Cardiac muscle cell (in vitro differentiated cells and primary cell): ENCODE data around the gene EPS15. TPM values are rescaled to one million over a fixed set of nuclear protein-coding genes. Genes with fewer than 3 reads are reported as not detected.

Experiments used
- DNase-seq, 2 donors: peaks; one replicate each; pipeline versions ENCODE4 v3.0.0 to v3.0.0-alpha.2; 2010 to 2017; ENCODE audit warnings: low read depth in 1 of 2, low spot score in 1 of 2
- H3K27ac ChIP-seq: fragments of 200-600 bp; sonication (generic); 2 replicates; pipeline ENCODE4 v1.5.1; 2016
- H3K27me3 ChIP-seq: fragments of 200-600 bp; sonication (generic); 2 replicates; pipeline ENCODE4 v1.6.0; 2016; ENCODE audit warnings: control low read depth
- H3K36me3 ChIP-seq: fragments of 200-600 bp; sonication (generic); 2 replicates; pipeline ENCODE4 v1.5.1; 2016; ENCODE audit warnings: control low read depth
- H3K4me1 ChIP-seq: fragments of 200-600 bp; sonication (generic); 2 replicates; pipeline ENCODE4 v1.8.1; 2017; ENCODE audit warnings: low read depth, mild to moderate bottlenecking, mixed run types
- H3K4me3 ChIP-seq: fragments of 200-600 bp; sonication (generic); 2 replicates; pipeline ENCODE4 v1.5.1; 2016; ENCODE audit warnings: mild to moderate bottlenecking
- H3K9me3 ChIP-seq: fragments of 200-600 bp; sonication (generic); 2 replicates; pipeline ENCODE4 v1.5.1; 2017; ENCODE audit warnings: low read depth, mild to moderate bottlenecking, control low read depth
- CTCF ChIP-seq: IDR thresholded peaks from 2 replicates; pipeline ENCODE4 v1.5.1; 2012; ENCODE audit warnings: low read depth, mild to moderate bottlenecking, low read length
- polyA plus RNA-seq: library from polyadenylated mRNA; unstranded; fragments of >200 nt; fragmentation: Nextera tagmentation; extraction: Ambion mirVana; gene quantifications from 2 replicates; pipeline ENCODE4 v1.2.1, GENCODE V29; 2016
- total RNA-seq: library from RNA; depleted of rRNA; stranded (reverse); fragments of >200 nt; gene quantifications from 2 replicates; pipeline ENCODE4 v1.2.3, GENCODE V29; 2016

The EPS15 gene
- total and polyA plus RNA-seq, 2 experiments from 2014 or later, result 34.1 to 110 TPM

- H3K4me3 ChIP-seq, result no peak overlapping the region
- no peaks in the 10 kb centered on the region for H3K27me3 ChIP-seq
- H3K4me1 ChIP-seq, result no peaks in the 10 kb centered on the region
- TF ChIP-seq CTCF, result no peak
- no peak for DNase-seq
- no peaks in the 10 kb centered on the region for H3K36me3 ChIP-seq
- H3K9me3 ChIP-seq, result no peaks in the 10 kb centered on the region
- no peak overlapping the region for H3K27ac ChIP-seq
These were observed 4.9 kb upstream of the EPS15 start for GRCh38 chr1:51523931-51524330.

GRCh38 chr1:51520700-51521248, 1.7 kb upstream of the EPS15 start:
- Histone ChIP-seq H3K27me3 (no peaks in the 10 kb centered on the region), H3K9me3 (no peaks in the 10 kb centered on the region), H3K4me3 (no peak overlapping the region), H3K36me3 (no peaks in the 10 kb centered on the region), H3K4me1 (peaks cover 18% of the 10 kb centered on the region), H3K27ac (no peak overlapping the region)
- no peak for DNase-seq
- TF ChIP-seq CTCF, result no peak

- H3K4me3 ChIP-seq, result no peak overlapping the region
- H3K4me1 ChIP-seq, result peaks cover 21% of the 10 kb centered on the region
- no peaks in the 10 kb centered on the region for H3K27me3 ChIP-seq
- DNase-seq, result peak in 1 of 2 donors; percentile 85
- TF ChIP-seq CTCF, result no peak
- H3K36me3 ChIP-seq, result no peaks in the 10 kb centered on the region
- H3K27ac ChIP-seq, result no peak overlapping the region
- H3K9me3 ChIP-seq, result no peaks in the 10 kb centered on the region
These were observed 1.0 kb upstream of the EPS15 start for GRCh38 chr1:51519865-51520699.

- Histone ChIP-seq H3K36me3 (no peaks in the 10 kb centered on the region), H3K27ac (peak overlapping the region; percentile 95), H3K4me1 (peaks cover 21% of the 10 kb centered on the region), H3K4me3 (peak overlapping the region; percentile 97), H3K27me3 (no peaks in the 10 kb centered on the region), H3K9me3 (no peaks in the 10 kb centered on the region)
- no peak for TF ChIP-seq CTCF
- DNase-seq, result peak in 1 of 2 donors; percentile 34
These were observed 449 bp downstream of the EPS15 start for GRCh38 chr1:51518586-51519047.

GRCh38 chr1:51518033-51518585, 957 bp downstream of the EPS15 start:
- peak overlapping the region; percentile 97 for H3K4me3 ChIP-seq
- H3K4me1 ChIP-seq, result peaks cover 21% of the 10 kb centered on the region
- no peaks in the 10 kb centered on the region for H3K36me3 ChIP-seq
- no peak for TF ChIP-seq CTCF
- no peaks in the 10 kb centered on the region for H3K27me3 ChIP-seq
- peak; percentile 31 to 33 for DNase-seq
- no peaks in the 10 kb centered on the region for H3K9me3 ChIP-seq
- peak overlapping the region; percentile 95 for H3K27ac ChIP-seq
